CMK (cell line): ENCODE results near the gene TSPAN9.
"Not testable (repeated sequence)": the region's sequence is repeated elsewhere in the genome, so short reads cannot be mapped to it uniquely, and the experiment has no call there.

Experiments
- DNase-seq: peaks from one replicate; pipeline ENCODE4 v3.0.0-alpha.2; 2010; ENCODE audit warnings: low read depth

Gene TSPAN9

GRCh38 chr12:3044141-3044630 is 33.0 kb upstream of the TSPAN9 start:
- DNase-seq = no peak

- DNase-seq = no peak
These were observed 31.7 kb upstream of the TSPAN9 start for GRCh38 chr12:3045494-3045893.

GRCh38 chr12:3045989-3046388 is 31.2 kb upstream of the TSPAN9 start:
- DNase-seq = no peak

- no peak for DNase-seq
These were observed 30.6 kb upstream of the TSPAN9 start for GRCh38 chr12:3046441-3047200.

GRCh38 chr12:3047961-3048360 is 29.2 kb upstream of the TSPAN9 start:
- no peak for DNase-seq

GRCh38 chr12:3048540-3048939 is 28.6 kb upstream of the TSPAN9 start:
- DNase-seq = no peak

GRCh38 chr12:3049176-3049575 is 28.0 kb upstream of the TSPAN9 start:
- DNase-seq = no peak

- DNase-seq = no peak
These were observed 27.4 kb upstream of the TSPAN9 start for GRCh38 chr12:3049611-3050249.

GRCh38 chr12:3054374-3054773 is 22.8 kb upstream of the TSPAN9 start:
- DNase-seq = no peak

- DNase-seq = no peak
These were observed 22.0 kb upstream of the TSPAN9 start for GRCh38 chr12:3055026-3055703.

- DNase-seq = no peak
These were observed 21.3 kb upstream of the TSPAN9 start for GRCh38 chr12:3055704-3056467.

- no peak for DNase-seq
These were observed 16.1 kb upstream of the TSPAN9 start for GRCh38 chr12:3061059-3061458.

GRCh38 chr12:3061501-3062215 is 15.5 kb upstream of the TSPAN9 start:
- no peak for DNase-seq

GRCh38 chr12:3065300-3065699 is 11.9 kb upstream of the TSPAN9 start:
- DNase-seq = no peak

- DNase-seq = not testable (repeated sequence)
These were observed 11.3 kb upstream of the TSPAN9 start for GRCh38 chr12:3065846-3066245.

GRCh38 chr12:3069714-3070113 is 7.5 kb upstream of the TSPAN9 start:
- no peak for DNase-seq

- DNase-seq = no peak
These were observed 6.1 kb upstream of the TSPAN9 start for GRCh38 chr12:3071107-3071506.

- no peak for DNase-seq
These were observed 5.5 kb upstream of the TSPAN9 start for GRCh38 chr12:3071710-3072109.

GRCh38 chr12:3073438-3074250 is 3.5 kb upstream of the TSPAN9 start:
- peak; percentile 72 for DNase-seq

- no peak for DNase-seq
These were observed 1.9 kb upstream of the TSPAN9 start for GRCh38 chr12:3075315-3075714.
